ENCODE data around the gene ZNF48.

The ZNF48 gene

GRCh38 chr16:30416047-30416603 lies 20.9 kb downstream of the ZNF48 start:
- no peak overlapping the region for H3K4me3 ChIP-seq (ENCODE audit: control insufficient read depth, low read depth, low read length)
- TF ChIP-seq, protein P1, sequence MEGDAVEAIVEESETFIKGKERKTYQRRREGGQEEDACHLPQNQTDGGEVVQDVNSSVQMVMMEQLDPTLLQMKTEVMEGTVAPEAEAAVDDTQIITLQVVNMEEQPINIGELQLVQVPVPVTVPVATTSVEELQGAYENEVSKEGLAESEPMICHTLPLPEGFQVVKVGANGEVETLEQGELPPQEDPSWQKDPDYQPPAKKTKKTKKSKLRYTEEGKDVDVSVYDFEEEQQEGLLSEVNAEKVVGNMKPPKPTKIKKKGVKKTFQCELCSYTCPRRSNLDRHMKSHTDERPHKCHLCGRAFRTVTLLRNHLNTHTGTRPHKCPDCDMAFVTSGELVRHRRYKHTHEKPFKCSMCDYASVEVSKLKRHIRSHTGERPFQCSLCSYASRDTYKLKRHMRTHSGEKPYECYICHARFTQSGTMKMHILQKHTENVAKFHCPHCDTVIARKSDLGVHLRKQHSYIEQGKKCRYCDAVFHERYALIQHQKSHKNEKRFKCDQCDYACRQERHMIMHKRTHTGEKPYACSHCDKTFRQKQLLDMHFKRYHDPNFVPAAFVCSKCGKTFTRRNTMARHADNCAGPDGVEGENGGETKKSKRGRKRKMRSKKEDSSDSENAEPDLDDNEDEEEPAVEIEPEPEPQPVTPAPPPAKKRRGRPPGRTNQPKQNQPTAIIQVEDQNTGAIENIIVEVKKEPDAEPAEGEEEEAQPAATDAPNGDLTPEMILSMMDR (conservative IDR thresholded peaks at IDR 0.05; ENCODE audit: control insufficient read depth, insufficient read depth, low read depth, low read length), result no peak
- DNase-seq (ENCODE audit: low read depth), result no peak

- DNase-seq (ENCODE audit: low read depth), result no peak
- peak overlapping the region; percentile 31 for H3K4me3 ChIP-seq (ENCODE audit: control insufficient read depth, low read depth, low read length)
- TF ChIP-seq, protein P1 (conservative IDR thresholded peaks at IDR 0.05; ENCODE audit: control insufficient read depth, insufficient read depth, low read depth, low read length), result no peak
Observed at GRCh38 chr16:30416624-30417528, 21.7 kb downstream of the ZNF48 start.

GRCh38 chr16:30417529-30418349 lies 22.5 kb downstream of the ZNF48 start:
- peak; percentile 86 for DNase-seq (ENCODE audit: low read depth)
- H3K4me3 ChIP-seq (ENCODE audit: control insufficient read depth, low read depth, low read length), result peak overlapping the region; percentile 31
- TF ChIP-seq, protein P1 (conservative IDR thresholded peaks at IDR 0.05; ENCODE audit: control insufficient read depth, insufficient read depth, low read depth, low read length), result no peak

DNA sequence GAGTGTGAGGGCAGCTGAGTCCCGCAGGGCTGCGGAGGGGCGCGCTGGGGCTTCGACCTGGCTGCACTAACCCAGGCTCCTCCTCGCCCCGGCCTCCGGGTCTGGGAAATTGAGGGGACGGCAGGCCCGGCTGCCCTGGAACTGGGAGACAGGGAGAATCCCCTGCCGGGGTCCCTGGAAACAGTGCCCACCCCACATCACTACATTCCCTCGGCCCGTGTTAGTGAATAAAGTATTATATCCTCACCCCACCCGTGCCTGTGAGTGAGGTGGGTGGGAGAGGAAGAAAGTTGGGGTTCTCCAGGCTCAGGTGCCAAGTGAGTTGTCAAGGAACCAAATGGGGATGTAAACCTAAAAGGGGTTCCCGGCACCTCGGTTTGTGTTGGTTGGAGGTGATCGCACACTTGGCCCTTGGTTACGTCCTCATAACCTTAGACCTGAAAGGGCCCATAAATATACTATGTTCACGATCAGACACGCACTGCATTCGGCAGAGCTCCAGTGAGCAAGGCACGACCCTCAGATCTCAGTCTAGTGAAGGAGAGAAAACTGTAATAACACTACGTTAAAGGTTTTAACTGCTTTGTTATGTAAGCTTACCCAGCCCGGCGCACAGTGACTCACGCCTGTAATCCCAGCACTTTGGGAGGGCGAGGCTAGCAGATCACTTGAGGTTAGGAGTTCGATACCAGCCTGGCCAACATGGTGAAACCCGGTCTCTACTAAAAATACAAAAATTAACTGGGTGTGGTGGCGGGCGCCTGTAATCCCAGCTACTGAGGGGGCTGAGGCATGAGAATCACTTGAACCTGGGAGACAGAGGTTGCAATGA lies 23.3 kb downstream of the ZNF48 start:
- H3K4me3 ChIP-seq (ENCODE audit: control insufficient read depth, low read depth, low read length), result peak overlapping the region; percentile 31
- TF ChIP-seq, protein P1 (conservative IDR thresholded peaks at IDR 0.05; ENCODE audit: control insufficient read depth, insufficient read depth, low read depth, low read length), result no peak
- DNase-seq (ENCODE audit: low read depth), result no peak

- H3K4me3 ChIP-seq (ENCODE audit: control insufficient read depth, low read depth, low read length), result no peak overlapping the region
- TF ChIP-seq, protein P1 (conservative IDR thresholded peaks at IDR 0.05; ENCODE audit: control insufficient read depth, insufficient read depth, low read depth, low read length), result no peak
- no peak for DNase-seq (ENCODE audit: low read depth)
Observed at GRCh38 chr16:30421010-30421409, 25.8 kb downstream of the ZNF48 start.

GRCh38 chr16:30428055-30428454 lies 32.8 kb downstream of the ZNF48 start:
- no peak for DNase-seq (ENCODE audit: low read depth)
- TF ChIP-seq, protein P1 (conservative IDR thresholded peaks at IDR 0.05; ENCODE audit: control insufficient read depth, insufficient read depth, low read depth, low read length), result no peak
- H3K4me3 ChIP-seq (ENCODE audit: control insufficient read depth, low read depth, low read length), result no peak overlapping the region

Measured in fibroblast of mammary gland (primary cell).